GM03348 (cell line): ENCODE results near the gene RDX.
A peak's percentile ranks its signal among the peaks of the same experiment; 100 is the strongest.

Experiments used
- DNase-seq: peaks from one replicate; pipeline ENCODE4 v3.0.0; 2012; ENCODE audit warnings: low spot score

Gene RDX

GRCh38 chr11:110130642-110131238 is 165.7 kb downstream of the RDX start:
- DNase-seq = no peak

DNA sequence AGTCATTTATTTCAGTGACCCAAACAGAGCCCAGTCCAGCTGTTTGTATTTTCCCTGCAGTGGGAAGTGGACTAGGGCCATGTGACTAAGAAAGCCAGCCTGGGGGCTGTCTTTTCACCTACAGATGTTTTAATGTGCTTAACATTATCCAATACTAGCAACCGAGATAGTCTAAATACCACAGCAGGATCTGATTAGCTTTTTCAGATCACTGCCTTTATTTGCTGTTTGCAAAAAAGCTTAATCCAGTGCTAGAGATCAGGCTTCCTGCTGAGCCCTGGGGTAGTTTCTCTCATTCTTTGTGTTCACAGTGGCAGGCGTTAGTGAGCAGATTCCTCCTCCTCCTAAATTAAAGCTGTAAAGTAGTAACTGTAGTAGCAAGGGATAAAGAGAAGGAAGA is 168.3 kb downstream of the RDX start:
- DNase-seq = peak; percentile 44

DNA sequence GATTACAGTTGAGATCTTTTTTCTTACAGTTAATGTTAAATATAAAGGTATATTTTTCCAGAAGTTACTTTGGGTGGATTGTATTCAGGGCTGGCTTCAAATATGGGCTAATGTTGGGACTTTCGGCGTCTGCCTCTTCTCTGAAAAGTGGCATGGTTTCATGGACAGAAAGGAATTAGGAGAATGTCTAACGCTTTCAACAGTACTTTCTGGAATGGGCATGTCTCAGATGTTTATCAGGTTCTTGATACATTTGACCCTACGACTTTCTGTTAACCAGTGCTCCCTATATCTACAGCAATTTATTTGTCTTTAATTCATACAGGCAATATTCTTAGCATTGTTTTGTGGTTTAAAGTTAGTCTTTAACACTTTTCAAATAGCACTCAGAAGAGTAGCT is 169.5 kb downstream of the RDX start:
- DNase-seq = no peak

DNA sequence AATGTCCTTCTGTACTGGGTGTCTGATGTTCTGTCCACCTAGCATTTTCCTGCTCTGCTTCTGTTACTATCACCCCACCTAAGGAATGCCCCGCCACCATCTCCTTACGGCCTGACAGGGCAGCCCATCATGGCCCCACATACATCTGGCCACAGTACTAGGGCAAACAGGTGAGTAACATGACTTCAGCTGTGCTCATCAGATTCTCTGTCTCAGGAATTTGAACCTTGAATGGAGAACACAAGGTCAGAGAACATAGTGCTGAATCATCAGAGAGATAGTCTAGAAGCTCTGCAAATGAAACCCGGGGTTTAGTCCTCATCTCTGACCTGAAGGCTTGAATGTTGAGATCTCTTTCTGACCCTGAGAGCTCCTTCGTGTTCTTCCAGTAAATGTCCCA is 170.8 kb downstream of the RDX start:
- no peak for DNase-seq
